ENCODE data around the gene MYBBP1A.

Gene MYBBP1A

GRCh38 chr17:4550534-4551039 lies 4.6 kb downstream of the MYBBP1A start:
- no peak overlapping the region for H3K4me2 ChIP-seq (ENCODE audit: low read depth, low read length)
- H3K79me2 ChIP-seq (ENCODE audit: low read length), result peaks cover 45% of the 10 kb centered on the region
- H3K36me3 ChIP-seq (replicated peaks; ENCODE audit: insufficient read depth, low read length), result peaks cover 6% of the 10 kb centered on the region; the same call in 1 of the 2 replicates

GRCh38 chr17:4549781-4550533 lies 5.2 kb downstream of the MYBBP1A start:
- no peak overlapping the region for H3K9ac ChIP-seq (ENCODE audit: low read length)
- H2AFZ ChIP-seq (ENCODE audit: low read length), result no peak overlapping the region
- no peak overlapping the region for H3K27ac ChIP-seq (ENCODE audit: low read length)
- peaks cover 6% of the 10 kb centered on the region for H3K36me3 ChIP-seq (replicated peaks; ENCODE audit: insufficient read depth, low read length)
- no peak for DNase-seq
- no peaks in the 10 kb centered on the region for H3K27me3 ChIP-seq (replicated peaks; ENCODE audit: insufficient read depth, low read length)
- H3K9me3 ChIP-seq (replicated peaks; ENCODE audit: insufficient read depth, low read length), result no peaks in the 10 kb centered on the region
- H4K20me1 ChIP-seq (ENCODE audit: insufficient read depth, low read length), result no peaks in the 10 kb centered on the region
- H3K4me2 ChIP-seq (ENCODE audit: low read depth, low read length), result no peak overlapping the region
- no peaks in the 10 kb centered on the region for H3K9me2 ChIP-seq (replicated peaks; ENCODE audit: insufficient read depth, low read length)
- TF ChIP-seq EZH2 (optimal IDR thresholded peaks at IDR 0.05; ENCODE audit: low read depth, low read length), result no peak
- no peak for TF ChIP-seq CTCF (IDR thresholded peaks at IDR 0.05; ENCODE audit: low read length)
- no peak for TF ChIP-seq EZH2phosphoT487 (IDR thresholded peaks at IDR 0.05; ENCODE audit: low read length)
- H3K4me1 ChIP-seq (ENCODE audit: low read length), result peaks cover 6% of the 10 kb centered on the region; the same call in 1 of the 2 replicates
- no peak overlapping the region for H3K4me3 ChIP-seq (ENCODE audit: low read length)
- H3F3A ChIP-seq (ENCODE audit: insufficient read depth, low read length), result no peaks in the 10 kb centered on the region
- H3K79me2 ChIP-seq (ENCODE audit: low read length), result peaks cover 40% of the 10 kb centered on the region

More at GRCh38 chr17:4550534-4551039, 4.6 kb downstream of the MYBBP1A start:
- Histone ChIP-seq H3K9me2 (replicated peaks; ENCODE audit: insufficient read depth, low read length) (no peaks in the 10 kb centered on the region), H3K9me3 (replicated peaks; ENCODE audit: insufficient read depth, low read length) (no peaks in the 10 kb centered on the region), H3K9ac (ENCODE audit: low read length) (no peak overlapping the region), H2AFZ (ENCODE audit: low read length) (no peak overlapping the region), H4K20me1 (ENCODE audit: insufficient read depth, low read length) (no peaks in the 10 kb centered on the region), H3F3A (ENCODE audit: insufficient read depth, low read length) (peaks cover 2% of the 10 kb centered on the region; the same call in 1 of the 2 replicates), H3K4me1 (ENCODE audit: low read length) (peaks cover 6% of the 10 kb centered on the region), H3K4me3 (ENCODE audit: low read length) (no peak overlapping the region), H3K27me3 (replicated peaks; ENCODE audit: insufficient read depth, low read length) (no peaks in the 10 kb centered on the region), H3K27ac (ENCODE audit: low read length) (no peak overlapping the region)
- TF ChIP-seq CTCF (IDR thresholded peaks at IDR 0.05; ENCODE audit: low read length) (no peak), EZH2 (optimal IDR thresholded peaks at IDR 0.05; ENCODE audit: low read depth, low read length) (no peak), EZH2phosphoT487 (IDR thresholded peaks at IDR 0.05; ENCODE audit: low read length) (no peak)
- DNase-seq, result no peak

- Histone ChIP-seq H3F3A (ENCODE audit: insufficient read depth, low read length) (no peaks in the 10 kb centered on the region), H3K4me3 (ENCODE audit: low read length) (no peak overlapping the region), H3K36me3 (replicated peaks; ENCODE audit: insufficient read depth, low read length) (peaks cover 6% of the 10 kb centered on the region), H3K27me3 (replicated peaks; ENCODE audit: insufficient read depth, low read length) (no peaks in the 10 kb centered on the region), H2AFZ (ENCODE audit: low read length) (no peak overlapping the region), H3K9ac (ENCODE audit: low read length) (no peak overlapping the region), H4K20me1 (ENCODE audit: insufficient read depth, low read length) (no peaks in the 10 kb centered on the region), H3K9me3 (replicated peaks; ENCODE audit: insufficient read depth, low read length) (no peaks in the 10 kb centered on the region), H3K4me1 (ENCODE audit: low read length) (peaks cover 5% of the 10 kb centered on the region; the same call in 1 of the 2 replicates), H3K79me2 (ENCODE audit: low read length) (peaks cover 30% of the 10 kb centered on the region), H3K9me2 (replicated peaks; ENCODE audit: insufficient read depth, low read length) (no peaks in the 10 kb centered on the region), H3K27ac (ENCODE audit: low read length) (no peak overlapping the region), H3K4me2 (ENCODE audit: low read depth, low read length) (no peak overlapping the region)
- TF ChIP-seq CTCF (IDR thresholded peaks at IDR 0.05; ENCODE audit: low read length), result no peak
- TF ChIP-seq EZH2 (optimal IDR thresholded peaks at IDR 0.05; ENCODE audit: low read depth, low read length), result no peak
- TF ChIP-seq EZH2phosphoT487 (IDR thresholded peaks at IDR 0.05; ENCODE audit: low read length), result no peak
- DNase-seq, result no peak
These were observed 6.3 kb downstream of the MYBBP1A start for GRCh38 chr17:4548721-4549531.

Data from MM.1S (cell line).